NCI-H82 treated with DMSO at 0.1 percent for 48 hours (cell line): Measurements from ENCODE around the gene TAPBP.
"Not testable (repeated sequence)": the region's sequence is repeated elsewhere in the genome, so short reads cannot be mapped to it uniquely, and the experiment has no call there.

Experiments
- DNase-seq: peaks from one replicate; lab custom pipeline; 2025; ENCODE audit not compliant: unreplicated experiment; lab: John Stamatoyannopoulos, UW

Gene TAPBP

GRCh38 chr6:33297956-33298772 lies 15.7 kb downstream of the TAPBP start:
- DNase-seq, result no peak

- DNase-seq, result no peak
These were observed 16.4 kb downstream of the TAPBP start for GRCh38 chr6:33297406-33297955.

- no peak for DNase-seq
These were observed 17.0 kb downstream of the TAPBP start for GRCh38 chr6:33296797-33297405.

GRCh38 chr6:33295621-33296369 lies 18.1 kb downstream of the TAPBP start:
- DNase-seq, result no peak

GRCh38 chr6:33294086-33294823 lies 19.6 kb downstream of the TAPBP start:
- DNase-seq, result no peak

- DNase-seq, result no peak
These were observed 20.7 kb downstream of the TAPBP start for GRCh38 chr6:33292996-33293682.

GRCh38 chr6:33290459-33290858 lies 23.4 kb downstream of the TAPBP start:
- DNase-seq, result no peak

GRCh38 chr6:33289784-33290315 lies 24.0 kb downstream of the TAPBP start:
- DNase-seq, result no peak

- DNase-seq, result peak; percentile 96
These were observed 24.7 kb downstream of the TAPBP start, which contains the start of the genes PFDN6 and WDR46 for GRCh38 chr6:33288921-33289783. PFDN6 (plus strand) TSS chr6:33289601; CDS start chr6:33289857, 256 bp downstream. WDR46 (minus strand) TSS chr6:33289239; CDS start chr6:33289170, 69 bp downstream.

GRCh38 chr6:33288141-33288920 lies 25.5 kb downstream of the TAPBP start:
- no peak for DNase-seq

- DNase-seq, result no peak
These were observed 26.6 kb downstream of the TAPBP start for GRCh38 chr6:33286946-33287914.

GRCh38 chr6:33285214-33285613 lies 28.7 kb downstream of the TAPBP start:
- DNase-seq, result not testable (repeated sequence)

GRCh38 chr6:33280539-33280938 lies 33.3 kb downstream of the TAPBP start:
- no peak for DNase-seq

GRCh38 chr6:33279971-33280511 lies 33.8 kb downstream of the TAPBP start:
- peak; percentile 24 for DNase-seq

GRCh38 chr6:33279257-33279695 lies 34.6 kb downstream of the TAPBP start:
- no peak for DNase-seq

GRCh38 chr6:33278810-33279209 lies 35.1 kb downstream of the TAPBP start:
- DNase-seq, result no peak

- DNase-seq, result no peak
These were observed 35.5 kb downstream of the TAPBP start for GRCh38 chr6:33278392-33278741.
